Ramos (cell line): ENCODE results near the gene ADAM22.

ENCODE experiments used
- in situ Hi-C: fragments of 300-500 bp; cut with MboI; formaldehyde crosslinking; loops from one replicate; pipeline ENCODE4 v1.14.3; 2022; ENCODE audit warnings: low sequenced_read_pairs; ENCODE audit not compliant: unreplicated experiment

The ADAM22 gene

GRCh38 chr7:88092676-88092999 lies 158.6 kb downstream of the ADAM22 start:
- in situ Hi-C loops: no loop called here

GRCh38 chr7:88101769-88102168 lies 167.7 kb downstream of the ADAM22 start:
- in situ Hi-C loops: loop anchor here (10.0 kb wide), 1 partner anchor 297 kb away; no protein-coding TSS in a partner anchor

GRCh38 chr7:88102675-88103074 lies 168.6 kb downstream of the ADAM22 start:
- in situ Hi-C loops: loop anchor here (10.0 kb wide), 1 partner anchor 298 kb away; no protein-coding TSS in a partner anchor

GRCh38 chr7:88104732-88105131 lies 170.7 kb downstream of the ADAM22 start:
- in situ Hi-C loops: loop anchor here (10.0 kb wide), 1 partner anchor 300 kb away; no protein-coding TSS in a partner anchor

- in situ Hi-C loops: loop anchor here (10.0 kb wide), 1 partner anchor 300 kb away; no protein-coding TSS in a partner anchor
These were observed 171.2 kb downstream of the ADAM22 start for GRCh38 chr7:88105231-88105630.

- in situ Hi-C loops: loop anchor here (10.0 kb wide), 1 partner anchor 302 kb away; no protein-coding TSS in a partner anchor
These were observed 172.4 kb downstream of the ADAM22 start for GRCh38 chr7:88106434-88106833.

- in situ Hi-C loops: loop anchor here (10.0 kb wide), 1 partner anchor 305 kb away; no protein-coding TSS in a partner anchor
These were observed 175.6 kb downstream of the ADAM22 start for GRCh38 chr7:88109612-88110011.

- in situ Hi-C loops: no loop called here
These were observed 177.2 kb downstream of the ADAM22 start for GRCh38 chr7:88111140-88111743.

- in situ Hi-C loops: no loop called here
These were observed 178.0 kb downstream of the ADAM22 start for GRCh38 chr7:88111954-88112471.

- in situ Hi-C loops: no loop called here
These were observed 181.3 kb downstream of the ADAM22 start for GRCh38 chr7:88115258-88115796.

GRCh38 chr7:88115816-88116215 lies 181.8 kb downstream of the ADAM22 start:
- in situ Hi-C loops: no loop called here

- in situ Hi-C loops: no loop called here
These were observed 182.3 kb downstream of the ADAM22 start for GRCh38 chr7:88116235-88116795.

GRCh38 chr7:88117325-88117724 lies 183.3 kb downstream of the ADAM22 start:
- in situ Hi-C loops: no loop called here

GRCh38 chr7:88121335-88121734 lies 187.3 kb downstream of the ADAM22 start:
- in situ Hi-C loops: no loop called here

GRCh38 chr7:88127637-88128290 lies 193.7 kb downstream of the ADAM22 start:
- in situ Hi-C loops: no loop called here

- in situ Hi-C loops: no loop called here
These were observed 198.7 kb downstream of the ADAM22 start for GRCh38 chr7:88132725-88133124.

GRCh38 chr7:88140947-88141346 lies 206.9 kb downstream of the ADAM22 start:
- in situ Hi-C loops: no loop called here

- in situ Hi-C loops: no loop called here
These were observed 207.4 kb downstream of the ADAM22 start for GRCh38 chr7:88141479-88141878.

GRCh38 chr7:88141953-88142352 lies 207.9 kb downstream of the ADAM22 start:
- in situ Hi-C loops: no loop called here

GRCh38 chr7:88146616-88147015 lies 212.6 kb downstream of the ADAM22 start:
- in situ Hi-C loops: no loop called here

- in situ Hi-C loops: no loop called here
These were observed 213.3 kb downstream of the ADAM22 start for GRCh38 chr7:88147341-88147740.
